HG02798 (cell line): ENCODE results near the gene TWSG1.
"Not testable (repeated sequence)": the region's sequence is repeated elsewhere in the genome, so short reads cannot be mapped to it uniquely, and the experiment has no call there.

Experiments used
- ATAC-seq: cut with Tn5 transposase; IDR thresholded peaks from one replicate; pipeline ENCODE4 v1.9.1; 2021; ENCODE audit warnings: mild to moderate bottlenecking; ENCODE audit not compliant: unreplicated experiment, poor library complexity

Gene TWSG1

DNA sequence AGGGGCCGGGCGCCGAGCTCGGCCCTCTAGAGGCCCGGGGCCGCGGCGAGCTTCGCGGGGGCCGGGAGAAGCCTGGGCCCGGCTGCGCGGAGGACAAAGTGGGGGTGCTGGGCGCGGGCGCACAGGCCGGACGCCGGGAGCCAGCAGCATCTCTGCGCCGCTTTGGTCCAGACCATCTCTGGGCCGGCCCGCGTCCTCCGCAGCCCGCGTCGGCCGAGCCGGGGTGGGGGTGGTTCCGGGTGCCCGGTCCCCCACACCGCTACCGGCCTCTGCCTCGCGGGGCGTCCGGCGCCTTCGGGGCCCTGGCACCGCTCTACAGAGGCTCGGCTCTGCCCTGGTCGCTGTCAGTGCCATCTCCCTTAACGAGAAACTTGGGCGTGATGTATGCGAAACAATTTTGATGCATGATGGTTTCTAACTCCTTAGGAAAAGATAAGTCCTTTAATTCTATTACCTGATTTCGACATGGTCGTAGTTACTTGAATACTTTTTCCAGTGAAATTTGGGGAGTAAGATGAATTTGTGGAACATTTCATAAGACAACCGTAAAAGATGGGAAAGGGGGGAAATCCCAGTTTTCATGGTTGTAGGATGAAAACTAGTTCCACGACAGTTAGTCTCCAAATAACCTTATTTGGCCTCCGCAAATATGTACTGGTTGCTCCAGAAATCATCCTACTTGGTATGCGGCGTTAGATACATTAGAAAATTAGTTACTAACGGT lies 562 bp downstream of the TWSG1 start:
- peak; percentile 45 for ATAC-seq

GRCh38 chr18:9335697-9336045 lies 1.1 kb downstream of the TWSG1 start:
- ATAC-seq: no peak

DNA sequence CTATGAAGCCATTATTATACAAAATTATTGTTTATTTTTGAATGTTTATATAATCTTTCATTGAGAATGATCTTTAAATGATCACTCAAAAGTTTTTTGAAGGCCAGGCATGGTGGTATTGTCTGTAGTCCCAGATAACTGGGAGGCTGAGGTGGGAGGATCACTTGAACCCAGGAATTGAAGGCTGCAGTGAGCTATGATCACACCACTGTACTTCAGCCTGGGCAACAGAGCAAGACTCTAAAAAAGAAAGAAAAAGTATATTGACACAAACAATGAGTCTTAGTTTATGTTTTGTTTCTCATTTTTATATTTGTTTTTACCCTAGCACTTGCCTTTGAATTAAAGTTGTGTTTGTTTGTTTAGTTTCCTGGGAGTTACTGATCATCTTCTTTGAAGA lies 2.3 kb downstream of the TWSG1 start:
- ATAC-seq: no peak

DNA sequence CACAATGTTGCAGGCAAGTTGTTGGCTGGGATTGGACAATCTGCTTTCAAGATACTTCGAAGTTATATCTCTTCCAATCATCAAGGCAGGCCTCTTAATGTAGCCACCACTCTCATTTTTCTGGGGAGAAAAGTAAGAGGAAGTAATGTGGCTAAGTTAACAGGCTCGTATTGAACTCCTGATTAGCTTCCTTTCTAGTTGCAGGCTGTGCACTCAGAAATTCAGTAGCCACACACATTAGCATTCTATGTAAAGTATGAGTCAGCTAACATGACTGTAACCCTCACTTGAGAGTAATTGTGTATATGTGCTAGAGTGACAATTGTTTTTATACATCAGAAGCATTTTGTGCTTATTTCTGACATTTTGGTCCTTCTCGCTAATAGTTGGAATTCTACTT lies 3.3 kb downstream of the TWSG1 start:
- no peak for ATAC-seq

DNA sequence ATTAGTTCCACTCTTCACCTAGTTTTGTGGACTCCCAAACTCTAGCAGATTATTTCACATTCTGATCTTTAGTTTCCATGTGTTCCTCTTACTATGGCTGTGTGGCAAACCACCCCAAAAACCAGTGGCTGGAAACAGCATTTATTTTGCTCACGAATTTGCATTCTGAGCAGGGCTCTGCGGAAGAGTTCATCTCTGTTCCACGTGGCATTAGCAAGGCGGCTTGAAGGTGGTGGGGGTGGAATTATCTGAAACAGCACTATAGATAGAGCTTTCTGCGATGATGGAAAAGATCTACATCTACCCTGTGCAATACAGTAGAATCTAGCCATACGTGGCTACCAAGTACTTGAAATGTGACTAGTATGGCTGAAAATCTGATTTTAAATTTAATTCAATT lies 5.9 kb downstream of the TWSG1 start:
- ATAC-seq: no peak

DNA sequence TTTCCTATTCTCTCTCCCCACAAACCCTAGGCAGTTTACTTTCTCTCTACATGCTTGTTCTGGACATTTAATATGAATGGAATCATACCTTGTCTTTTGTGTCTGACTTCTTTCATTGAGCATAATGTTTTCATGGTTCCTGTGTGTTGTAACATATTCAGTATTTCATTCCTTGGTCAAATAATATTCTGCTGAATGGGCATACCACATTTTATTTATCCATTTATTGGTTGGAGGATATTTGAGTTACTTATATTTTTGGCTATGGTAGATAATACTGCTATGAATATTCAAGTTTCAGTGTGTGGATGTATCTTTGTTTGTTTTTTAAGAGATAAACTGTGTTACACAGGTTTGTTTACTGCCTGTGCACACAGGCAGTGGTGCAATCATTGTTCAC lies 9.0 kb downstream of the TWSG1 start:
- no peak for ATAC-seq

DNA sequence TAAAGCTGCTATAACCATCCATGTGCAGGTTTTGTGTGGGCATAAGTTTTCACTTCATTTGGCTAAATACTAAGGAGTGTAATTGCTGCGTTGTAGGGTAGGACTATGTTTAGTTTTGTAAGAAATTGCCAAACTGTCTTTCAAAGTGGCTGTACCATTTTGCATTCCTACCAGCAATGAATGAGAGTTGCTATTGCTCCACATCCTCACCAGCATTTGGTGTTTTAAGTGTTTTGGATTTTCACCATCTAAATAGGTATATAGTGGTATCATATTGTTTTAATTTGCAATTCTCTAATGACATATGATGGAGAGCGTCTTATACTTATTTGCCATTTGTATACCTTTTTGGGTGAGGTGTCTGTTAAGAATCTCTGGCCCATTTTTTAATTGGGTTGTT lies 12.2 kb downstream of the TWSG1 start:
- no peak for ATAC-seq

- ATAC-seq: no peak
Observed at GRCh38 chr18:9348079-9348671, 13.6 kb downstream of the TWSG1 start.

- no peak for ATAC-seq
Observed at GRCh38 chr18:9348766-9349165, 14.2 kb downstream of the TWSG1 start.

GRCh38 chr18:9353596-9353995 lies 19.0 kb downstream of the TWSG1 start:
- peak; percentile 93 for ATAC-seq

DNA sequence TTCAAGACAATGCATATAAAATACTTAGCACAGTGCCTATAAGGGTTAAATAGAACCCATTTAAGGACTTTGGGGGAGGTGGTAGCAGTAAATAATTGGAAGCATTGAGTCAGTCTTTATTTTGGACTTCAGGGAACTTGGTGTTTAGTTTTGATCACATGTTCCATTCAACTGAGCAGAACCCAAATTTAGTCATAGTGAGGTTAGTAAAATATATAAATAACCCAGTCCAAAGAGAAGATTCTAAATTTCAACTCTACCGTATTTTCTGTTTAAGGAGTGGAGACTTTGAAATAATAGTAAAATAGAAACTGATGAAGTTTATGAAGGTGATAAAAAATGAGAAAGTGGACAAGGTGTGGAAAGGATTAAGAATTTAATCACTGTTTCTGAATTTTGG lies 19.7 kb downstream of the TWSG1 start:
- no peak for ATAC-seq

GRCh38 chr18:9356976-9357375 lies 22.4 kb downstream of the TWSG1 start:
- no peak for ATAC-seq

DNA sequence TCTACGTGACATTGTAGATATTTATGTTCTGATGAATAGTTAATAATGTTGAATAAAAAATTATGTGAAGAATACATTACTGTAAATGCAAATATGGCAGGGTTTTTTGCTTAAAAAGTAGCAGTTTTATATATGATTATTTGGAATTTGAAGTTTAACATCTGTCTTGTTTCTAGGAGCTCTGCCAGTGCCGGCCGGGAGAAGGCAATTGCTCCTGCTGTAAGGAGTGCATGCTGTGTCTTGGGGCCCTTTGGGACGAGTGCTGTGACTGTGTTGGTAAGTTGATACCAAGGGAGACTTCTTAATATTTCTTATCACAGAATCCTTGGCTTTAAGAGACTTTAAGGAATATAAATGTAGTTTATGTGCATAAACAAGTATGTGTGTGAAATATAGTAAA lies 25.2 kb downstream of the TWSG1 start:
- ATAC-seq: no peak

DNA sequence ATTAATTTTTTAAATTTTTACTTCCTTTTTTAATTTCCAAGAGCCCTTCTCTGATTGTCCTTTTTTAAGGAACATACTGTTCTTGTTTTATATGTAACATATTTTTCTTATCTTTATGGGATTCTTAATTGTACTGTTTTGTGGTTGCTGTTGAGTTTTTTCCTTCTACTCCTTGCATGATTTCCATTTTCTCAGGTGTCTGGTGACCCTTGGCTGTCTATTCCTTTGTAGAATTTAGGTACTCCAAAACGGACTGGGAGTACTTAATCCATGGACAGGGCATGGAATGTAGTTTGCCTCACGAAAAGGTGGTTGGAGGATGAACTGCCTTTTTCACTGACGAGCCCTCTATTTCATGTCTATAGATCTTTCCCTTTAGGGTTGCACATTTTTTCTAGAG lies 26.6 kb downstream of the TWSG1 start:
- ATAC-seq: no peak

DNA sequence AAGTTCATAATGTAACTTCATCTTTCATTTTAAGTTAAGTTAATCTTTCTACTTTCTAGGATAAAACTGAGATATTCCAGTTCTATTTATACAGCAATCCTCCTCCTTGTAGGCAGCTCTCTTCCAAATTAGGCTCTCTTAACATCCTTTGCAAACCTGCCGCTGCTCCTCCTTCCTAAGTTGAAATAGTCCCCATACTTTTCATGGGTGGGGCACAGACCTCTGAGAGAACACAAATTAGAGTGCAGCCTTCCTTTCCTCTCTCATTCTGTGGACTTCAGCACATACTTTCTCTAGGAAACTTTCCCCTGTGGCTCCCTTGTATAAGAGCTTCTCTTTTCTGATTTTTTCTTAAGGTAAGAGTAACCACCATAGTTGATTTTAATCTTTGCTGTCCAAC lies 28.3 kb downstream of the TWSG1 start:
- no peak for ATAC-seq

DNA sequence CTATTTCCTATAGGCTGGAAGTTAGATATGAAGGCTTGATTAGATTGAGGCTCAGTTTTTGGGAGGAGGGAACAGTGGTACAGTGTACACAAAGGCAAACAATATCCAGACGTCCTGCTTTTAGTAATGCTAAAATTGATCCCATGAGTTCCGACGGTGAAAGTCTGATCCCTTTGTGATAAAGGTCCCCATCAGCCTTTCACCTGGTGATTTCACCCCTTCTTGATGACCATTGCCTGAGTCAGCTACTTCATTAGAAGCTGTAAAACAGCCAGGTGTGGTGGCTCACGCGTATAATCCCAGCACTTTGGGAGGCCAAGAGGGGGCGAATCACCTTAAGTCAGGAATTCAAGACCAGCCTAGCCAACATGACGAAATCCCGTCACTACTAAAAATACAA lies 29.7 kb downstream of the TWSG1 start:
- ATAC-seq: no peak

GRCh38 chr18:9365406-9365805 lies 30.8 kb downstream of the TWSG1 start:
- ATAC-seq: no peak

- ATAC-seq: no peak
Observed at GRCh38 chr18:9366126-9366714, 31.6 kb downstream of the TWSG1 start.

- ATAC-seq: not testable (repeated sequence)
Observed at GRCh38 chr18:9373254-9373653, 38.7 kb downstream of the TWSG1 start.

DNA sequence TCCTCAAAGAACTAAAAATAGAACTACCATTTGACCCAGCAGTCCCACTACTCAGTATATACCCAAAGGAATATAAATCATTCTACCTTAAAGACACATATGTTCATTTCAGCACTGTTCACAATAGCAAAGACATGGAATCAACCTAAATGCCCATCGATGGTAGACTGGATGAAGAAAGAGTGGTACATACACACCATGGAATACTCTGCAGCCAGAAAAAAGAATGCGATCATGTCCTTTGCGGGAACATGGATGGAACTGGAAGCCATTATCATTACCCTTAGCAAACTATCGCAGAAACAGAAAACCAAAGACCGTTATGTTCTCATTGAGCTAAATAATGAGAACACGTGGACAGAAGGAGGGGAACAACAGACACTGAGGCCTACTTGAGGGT lies 44.5 kb downstream of the TWSG1 start:
- no peak for ATAC-seq

GRCh38 chr18:9380101-9380500 lies 45.5 kb downstream of the TWSG1 start:
- no peak for ATAC-seq
